GM12874 (cell line): ENCODE measurements around the gene NRXN3.

ENCODE experiments used
- TF ChIP-seq, protein P1 (sequence below): IDR thresholded peaks from 2 replicates; pipeline ENCODE4 v1.5.1; 2011; ENCODE audit warnings: low read depth, mild to moderate bottlenecking, control low read depth, low read length, moderate library complexity; ENCODE audit not compliant: insufficient read depth

The NRXN3 gene

GRCh38 chr14:79841433-79841832, 1671.3 kb downstream of the NRXN3 start:
- TF ChIP-seq, protein P1, sequence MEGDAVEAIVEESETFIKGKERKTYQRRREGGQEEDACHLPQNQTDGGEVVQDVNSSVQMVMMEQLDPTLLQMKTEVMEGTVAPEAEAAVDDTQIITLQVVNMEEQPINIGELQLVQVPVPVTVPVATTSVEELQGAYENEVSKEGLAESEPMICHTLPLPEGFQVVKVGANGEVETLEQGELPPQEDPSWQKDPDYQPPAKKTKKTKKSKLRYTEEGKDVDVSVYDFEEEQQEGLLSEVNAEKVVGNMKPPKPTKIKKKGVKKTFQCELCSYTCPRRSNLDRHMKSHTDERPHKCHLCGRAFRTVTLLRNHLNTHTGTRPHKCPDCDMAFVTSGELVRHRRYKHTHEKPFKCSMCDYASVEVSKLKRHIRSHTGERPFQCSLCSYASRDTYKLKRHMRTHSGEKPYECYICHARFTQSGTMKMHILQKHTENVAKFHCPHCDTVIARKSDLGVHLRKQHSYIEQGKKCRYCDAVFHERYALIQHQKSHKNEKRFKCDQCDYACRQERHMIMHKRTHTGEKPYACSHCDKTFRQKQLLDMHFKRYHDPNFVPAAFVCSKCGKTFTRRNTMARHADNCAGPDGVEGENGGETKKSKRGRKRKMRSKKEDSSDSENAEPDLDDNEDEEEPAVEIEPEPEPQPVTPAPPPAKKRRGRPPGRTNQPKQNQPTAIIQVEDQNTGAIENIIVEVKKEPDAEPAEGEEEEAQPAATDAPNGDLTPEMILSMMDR = no peak

GRCh38 chr14:79842270-79842669, 1672.1 kb downstream of the NRXN3 start:
- TF ChIP-seq, protein P1 = no peak

DNA sequence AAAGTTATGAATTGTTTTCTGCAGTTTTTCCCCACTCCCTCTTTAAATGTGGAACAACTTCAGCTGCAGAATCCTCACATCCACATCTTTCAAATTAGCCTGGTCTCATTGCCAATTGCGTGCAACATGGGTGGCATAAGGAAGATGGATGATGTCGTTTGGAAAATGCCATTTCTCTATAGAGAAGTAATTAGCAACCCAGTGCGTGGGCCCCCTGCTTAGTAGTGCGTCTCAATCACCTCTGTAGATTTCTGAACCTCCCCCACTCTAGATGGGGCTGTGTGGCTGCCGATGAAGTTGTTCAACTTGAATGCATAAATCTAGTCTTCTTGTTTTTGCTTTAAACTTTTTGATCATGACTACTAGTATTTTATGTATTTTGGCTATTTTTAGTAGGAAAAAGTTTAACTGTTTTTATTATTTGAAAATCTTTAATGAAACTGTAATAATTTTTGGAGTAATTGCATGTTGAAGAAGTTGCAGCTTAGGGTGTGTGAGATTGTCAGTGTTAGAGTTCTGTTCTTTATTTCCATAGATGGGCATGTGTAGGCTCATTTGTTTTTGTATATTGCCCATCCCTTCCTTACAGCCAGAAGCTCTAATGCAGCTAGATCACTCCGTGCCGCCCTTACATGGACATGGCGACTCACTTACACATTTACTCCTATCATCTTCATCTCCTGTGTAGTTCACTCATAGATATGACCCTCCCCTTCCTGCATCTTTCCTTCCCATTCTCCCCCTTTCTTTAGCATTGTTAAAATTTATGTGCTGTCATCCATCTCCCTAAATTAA, 1683.0 kb downstream of the NRXN3 start:
- TF ChIP-seq, protein P1 = no peak

- TF ChIP-seq, protein P1 = no peak
These were observed 1685.6 kb downstream of the NRXN3 start for GRCh38 chr14:79855789-79856188.

GRCh38 chr14:79856381-79856780, 1686.2 kb downstream of the NRXN3 start:
- TF ChIP-seq, protein P1 = no peak

DNA sequence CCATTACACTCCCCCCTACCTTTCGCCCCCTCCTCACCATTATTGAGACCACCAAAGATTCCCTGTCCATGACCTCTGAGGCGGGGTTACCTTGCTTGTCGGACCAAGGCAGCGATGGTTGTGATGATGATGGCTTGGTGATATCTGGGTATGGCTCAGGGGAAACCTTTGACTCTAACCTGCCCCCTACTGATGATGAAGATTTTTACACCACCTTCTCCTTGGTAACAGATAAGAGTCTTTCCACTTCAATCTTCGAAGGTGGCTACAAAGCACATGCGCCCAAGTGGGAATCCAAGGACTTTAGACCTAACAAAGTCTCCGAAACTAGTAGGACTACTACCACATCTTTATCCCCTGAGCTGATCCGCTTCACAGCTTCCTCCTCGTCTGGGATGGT, 1690.9 kb downstream of the NRXN3 start:
- TF ChIP-seq, protein P1 = no peak

DNA sequence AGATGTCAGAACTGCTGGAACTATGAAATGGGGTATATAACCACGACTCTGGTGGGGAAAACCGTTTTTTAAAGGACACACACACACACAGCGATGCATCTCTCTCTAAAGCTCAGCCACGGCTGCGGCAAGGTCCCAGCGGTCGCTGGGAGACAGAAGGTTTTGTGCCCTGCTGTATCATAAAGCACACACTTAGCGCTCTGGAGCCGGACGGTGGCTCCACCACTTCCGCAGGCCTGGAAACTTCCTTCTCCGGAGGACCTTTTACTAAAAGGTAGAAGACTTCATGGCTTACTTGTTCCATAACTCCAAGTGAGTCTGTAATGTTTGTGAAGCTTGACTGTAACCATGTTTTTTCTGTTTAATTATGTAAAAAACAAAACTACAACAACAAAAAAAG, 1691.9 kb downstream of the NRXN3 start:
- TF ChIP-seq, protein P1 = no peak

- TF ChIP-seq, protein P1 = no peak
These were observed 1701.0 kb downstream of the NRXN3 start for GRCh38 chr14:79871136-79871535.
